Stimulated activated CD4-positive, alpha-beta T cell treated with anti-CD3 and anti-CD28 coated beads, Interleukin-4, amount 100 ng/mL, for 4 hours (primary cell): ENCODE data around the gene CYP27B1.
A peak's percentile ranks its signal among the peaks of the same experiment; 100 is the strongest.

Experiments used
- DNase-seq, 2 experiments: peaks; one replicate each; pipeline ENCODE4 v3.0.0-alpha.2; 2020

Gene CYP27B1

GRCh38 chr12:57765003-57765697 is 1.7 kb downstream of the CYP27B1 start:
- DNase-seq, result peak; percentile 51 to 64

GRCh38 chr12:57764662-57765002 is 2.2 kb downstream of the CYP27B1 start:
- peak in 1 of 2 experiments; percentile 42 for DNase-seq

DNA sequence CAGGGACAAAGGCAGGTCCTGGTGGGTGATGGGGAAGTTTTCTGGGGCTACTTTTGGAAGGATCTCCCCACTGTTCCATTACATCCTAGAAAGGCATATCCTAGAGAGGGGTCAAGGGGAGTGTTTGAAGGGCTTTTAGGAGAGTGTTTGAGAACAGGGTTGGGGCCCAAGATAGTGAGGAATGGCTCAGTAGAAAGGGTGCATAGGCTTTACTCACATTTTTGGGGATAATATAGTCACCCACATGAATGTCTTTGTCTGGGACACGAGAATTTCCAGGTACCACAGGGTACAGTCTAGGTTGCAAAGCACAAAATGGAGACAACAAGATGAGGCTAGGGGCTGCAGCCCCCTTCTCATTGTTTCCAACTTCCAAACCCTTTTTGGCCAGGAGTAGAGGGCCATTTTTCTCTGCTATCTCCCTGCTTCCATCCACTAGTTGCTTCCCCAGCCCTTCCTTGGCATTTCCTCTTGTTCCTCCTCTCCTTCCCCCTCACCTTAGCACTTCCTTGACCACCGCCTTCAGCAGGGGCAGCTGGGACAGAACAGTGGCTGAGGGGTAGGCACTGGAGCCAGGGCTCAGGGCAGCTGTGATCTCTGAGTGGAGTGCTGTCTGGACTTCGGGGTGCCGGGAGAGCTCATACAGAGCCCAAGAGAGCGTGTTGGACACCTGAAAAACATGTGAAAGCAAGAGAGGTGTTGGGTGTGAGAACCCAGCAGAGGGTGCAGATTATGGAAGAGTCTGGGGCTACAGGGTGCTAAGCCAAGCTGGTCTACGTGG is 2.8 kb downstream of the CYP27B1 start:
- DNase-seq, result no peak

DNA sequence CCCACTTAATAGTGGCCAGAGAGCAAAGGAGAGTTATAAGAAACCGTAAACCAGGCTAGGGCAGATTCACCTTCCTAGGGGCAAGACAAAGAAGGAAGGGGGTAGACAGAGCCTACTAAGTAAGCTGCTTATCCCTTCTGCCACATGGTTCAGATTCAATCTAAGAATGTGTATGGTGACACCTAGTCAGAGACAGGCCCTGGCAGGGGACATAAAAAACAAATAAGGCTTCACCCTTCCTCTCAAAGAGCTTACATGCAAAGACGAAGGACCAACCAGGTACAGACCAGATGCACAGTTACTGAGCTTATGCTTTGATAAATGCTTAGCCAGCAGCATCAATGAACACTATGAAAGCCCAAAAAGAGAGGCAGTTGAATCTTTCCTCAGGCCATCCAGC is 4.4 kb downstream of the CYP27B1 start:
- no peak for DNase-seq

DNA sequence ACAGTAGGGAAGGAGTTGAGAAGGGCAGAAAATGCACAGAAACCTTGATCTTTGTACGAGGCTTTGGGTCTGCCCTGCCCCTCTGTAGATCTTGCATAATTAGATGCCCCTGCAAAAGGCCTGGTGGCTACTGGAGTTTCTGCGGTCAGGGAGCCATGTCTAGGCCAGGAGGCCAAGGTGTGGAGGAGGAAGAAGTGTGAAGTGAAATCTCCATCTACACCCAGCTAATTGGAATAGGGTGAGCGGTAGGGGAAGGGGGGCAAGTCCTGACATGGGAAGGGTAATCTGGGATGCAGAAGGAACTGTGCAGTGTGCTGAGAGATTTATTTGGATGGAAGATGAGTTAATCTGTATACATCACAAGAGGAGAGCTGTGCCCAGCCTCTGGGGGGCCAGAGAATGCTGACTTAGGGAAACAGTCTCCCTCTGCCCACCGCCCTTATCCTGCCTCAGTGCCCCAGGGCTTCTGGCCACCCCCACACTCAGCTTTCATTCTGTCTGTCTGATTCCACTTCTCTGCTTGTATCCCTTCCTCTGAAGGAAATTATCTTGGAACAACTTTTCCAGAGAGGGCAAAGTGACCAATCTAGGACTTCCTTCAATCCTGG is 5.4 kb downstream of the CYP27B1 start:
- DNase-seq, result no peak

- no peak for DNase-seq
Observed at GRCh38 chr12:57760347-57760982, 6.4 kb downstream of the CYP27B1 start.

- peak in 1 of 2 experiments; percentile 45 for DNase-seq
Observed at GRCh38 chr12:57759360-57759980, 7.4 kb downstream of the CYP27B1 start.

- no peak for DNase-seq
Observed at GRCh38 chr12:57758552-57759359, 8.1 kb downstream of the CYP27B1 start.

DNA sequence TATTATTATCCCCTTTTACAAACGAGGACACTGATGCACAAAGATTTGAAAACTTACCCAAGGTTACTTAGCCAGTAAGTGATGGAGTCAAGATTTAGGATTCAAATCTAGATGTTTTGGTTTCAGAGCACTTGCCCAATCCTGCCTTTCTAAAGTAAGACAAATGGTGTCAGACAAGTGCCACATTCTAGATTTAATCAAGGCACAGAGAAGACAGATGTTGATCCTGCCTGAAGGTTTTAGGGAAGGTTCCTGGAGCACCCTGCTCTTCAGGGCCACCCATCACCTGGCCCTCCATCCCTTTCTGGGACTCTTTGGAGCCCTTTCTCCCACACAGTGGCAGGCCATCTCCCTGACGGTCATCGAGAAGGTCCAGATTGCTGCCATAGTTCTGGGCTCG is 9.1 kb downstream of the CYP27B1 start:
- DNase-seq, result no peak

DNA sequence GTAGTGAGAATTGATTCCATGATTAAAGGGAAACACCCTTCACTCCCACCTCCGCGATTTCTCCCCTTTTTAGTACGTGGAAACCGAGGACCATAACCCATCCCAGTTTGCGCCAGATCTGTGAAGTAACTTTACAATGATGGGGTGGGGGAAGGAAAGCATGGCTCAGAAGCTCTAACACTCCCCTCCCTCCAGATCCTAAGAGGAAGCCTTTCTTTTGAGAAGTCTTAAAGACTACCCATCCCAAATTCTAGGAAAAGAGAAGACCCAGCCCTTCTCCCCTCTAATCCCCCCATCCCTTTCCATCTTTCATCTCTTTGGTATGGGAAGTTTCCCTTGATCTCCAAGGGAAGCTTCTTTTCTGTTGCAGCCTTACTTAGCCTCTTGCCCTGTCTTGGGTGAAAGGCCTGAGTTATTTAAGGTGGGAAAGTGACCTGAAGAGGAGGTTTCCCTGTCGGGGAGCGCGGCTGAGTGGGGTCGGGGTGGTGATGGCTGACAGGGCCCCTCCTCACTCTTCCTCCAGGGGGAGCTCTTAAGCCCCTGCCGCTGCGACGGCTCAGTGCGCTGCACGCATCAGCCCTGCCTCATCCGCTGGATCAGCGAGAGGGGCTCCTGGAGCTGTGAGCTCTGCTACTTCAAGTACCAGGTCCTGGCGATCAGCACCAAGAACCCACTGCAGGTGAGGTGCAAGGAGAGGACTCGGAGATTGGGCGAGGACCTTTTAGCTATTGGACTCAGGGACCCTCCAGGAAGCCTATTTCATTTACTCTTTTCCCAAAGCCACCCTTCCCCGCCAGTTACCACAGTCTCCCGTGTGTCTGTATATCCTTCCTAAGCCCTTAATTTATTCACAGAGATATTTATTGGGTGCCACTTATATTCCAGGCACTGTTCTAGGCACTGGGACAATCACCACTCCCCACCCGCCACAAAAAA is 10.2 kb downstream of the CYP27B1 start:
- peak; percentile 65 to 70 for DNase-seq

- no peak for DNase-seq
Observed at GRCh38 chr12:57755454-57756372, 11.2 kb downstream of the CYP27B1 start.

DNA sequence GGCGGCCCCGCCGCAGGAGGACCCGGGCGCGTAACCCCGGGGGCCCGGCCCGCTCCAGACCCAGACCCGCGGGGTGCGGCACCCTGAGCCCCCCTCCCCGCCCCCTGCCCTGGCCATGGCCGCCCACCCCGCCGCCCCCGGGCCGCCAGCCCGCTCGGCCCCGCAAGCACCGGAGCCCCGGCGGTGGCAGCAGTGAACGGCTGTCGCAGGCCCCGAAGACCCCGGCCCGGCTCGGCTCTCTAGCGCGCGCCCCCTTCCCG is 11.8 kb downstream of the CYP27B1 start:
- DNase-seq, result no peak

DNA sequence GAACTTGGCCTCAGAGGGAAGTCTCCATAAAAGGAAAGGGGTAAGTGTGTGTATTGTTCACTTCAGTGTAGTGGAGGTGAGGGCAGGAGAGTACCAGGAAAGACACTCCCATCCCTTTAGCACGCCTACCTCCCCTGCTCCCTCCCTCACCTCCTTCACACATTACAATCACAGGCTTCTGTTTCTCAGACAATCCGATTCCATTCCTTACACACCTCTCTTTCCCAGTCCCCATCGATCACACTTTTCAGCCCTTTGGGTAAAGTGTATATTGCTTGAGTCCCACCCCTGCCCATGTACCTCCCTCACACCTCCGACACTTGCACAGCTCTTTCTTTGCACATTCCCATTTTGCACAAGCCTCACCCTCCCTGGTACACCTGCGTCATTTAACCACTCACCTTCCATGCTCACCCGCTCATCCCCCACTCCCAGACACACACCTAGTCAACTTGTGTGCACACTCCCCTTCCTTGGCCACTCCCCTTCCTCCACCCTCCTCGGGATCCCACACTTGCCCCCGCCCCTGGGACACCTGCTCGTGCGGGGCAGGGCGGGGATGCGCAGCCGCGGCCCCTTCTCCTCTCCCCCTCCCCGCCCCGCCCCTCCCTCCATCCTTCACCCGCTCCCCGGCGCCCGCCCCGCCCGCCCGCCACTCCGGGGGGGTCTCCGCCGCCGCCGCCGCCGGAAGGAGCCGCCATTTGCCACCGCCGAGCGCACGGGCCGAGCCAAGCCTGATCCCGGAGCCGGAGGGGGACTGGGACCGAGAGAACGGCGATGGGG is 12.3 kb downstream of the CYP27B1 start, which contains the start of gene MARCHF9:
Gene MARCHF9 (plus strand): TSS at position 693 of the 783 bp plus-strand sequence. CDS start 426 bp downstream, outside the sequence.
- peak; percentile 81 to 87 for DNase-seq

DNA sequence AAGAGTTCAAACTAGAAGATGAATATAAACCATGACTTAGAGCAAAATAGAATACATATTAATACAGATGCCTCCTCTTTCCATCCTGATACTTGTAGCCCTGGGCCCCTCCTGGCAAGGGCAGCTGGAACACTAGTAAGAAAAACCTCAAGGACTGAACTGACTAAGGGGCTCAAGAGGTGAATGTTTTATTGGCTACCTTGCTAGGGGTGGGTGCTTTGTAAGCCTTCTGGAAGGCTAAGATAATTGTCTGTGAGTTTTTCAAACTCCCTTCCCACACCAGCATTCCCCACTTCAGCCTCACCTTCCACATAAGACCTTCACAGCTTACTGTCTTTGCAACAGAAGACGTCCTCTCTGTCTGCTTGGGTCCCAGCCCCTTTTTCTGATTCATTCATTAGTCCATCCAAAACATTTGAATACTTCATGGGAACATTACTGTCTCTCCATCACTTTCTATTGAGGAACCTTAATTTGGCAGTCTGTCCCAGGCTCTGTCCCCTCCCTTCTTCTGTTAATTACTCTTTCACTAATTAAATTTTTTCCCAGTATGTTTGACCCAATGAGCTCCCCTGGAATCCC is 13.0 kb downstream of the CYP27B1 start:
- no peak for DNase-seq

DNA sequence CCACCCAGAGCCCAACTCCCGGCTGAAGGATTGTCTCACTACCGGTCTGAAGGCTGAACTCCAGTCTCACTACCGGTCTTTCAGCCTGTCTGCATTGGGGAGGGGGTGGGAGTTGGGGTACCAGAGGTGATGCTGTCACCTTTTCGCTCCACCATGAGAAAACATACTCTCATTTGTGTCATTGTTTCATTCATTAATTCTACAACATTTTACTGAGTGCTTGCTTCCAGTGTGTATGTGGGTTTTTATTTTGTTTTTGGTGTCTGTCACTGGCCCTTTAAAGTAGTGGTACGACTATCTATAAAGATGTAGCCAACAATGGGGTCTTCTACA is 14.2 kb downstream of the CYP27B1 start:
- DNase-seq, result no peak

- DNase-seq, result peak; percentile 97 to 99
Observed at GRCh38 chr12:57751788-57752667, 14.8 kb downstream of the CYP27B1 start, which contains the start of gene CDK4. Gene CDK4, minus strand, starts transcription at chr12:57752310. Its CDS starts 593 bp downstream, at chr12:57751717.

DNA sequence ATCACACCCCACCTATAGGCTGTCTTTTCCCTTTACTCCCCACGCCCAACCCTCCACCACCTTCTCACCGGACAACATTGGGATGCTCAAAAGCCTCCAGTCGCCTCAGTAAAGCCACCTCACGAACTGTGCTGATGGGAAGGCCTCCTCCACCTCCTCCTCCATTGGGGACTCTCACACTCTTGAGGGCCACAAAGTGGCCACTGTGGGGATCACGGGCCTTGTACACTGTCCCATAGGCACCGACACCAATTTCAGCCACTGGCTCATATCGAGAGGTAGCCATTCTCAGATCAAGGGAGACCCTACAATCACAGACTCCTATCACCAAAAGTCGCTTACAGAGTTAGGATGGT is 15.5 kb downstream of the CYP27B1 start:
- no peak for DNase-seq
